Dendritic cell treated with granulocyte-macrophage colony-stimulating factor and Interleukin-4, amounts not matched to agents 40 ng/mL and 50 ng/mL, for 4 days (primary cell): ENCODE measurements around the gene CYBRD1.

ENCODE experiments used
- H3K27ac Mint-ChIP-seq: one replicate; pipeline ENCODE4 v1.8.0; 2022; ENCODE audit warnings: mild to moderate bottlenecking, mixed read lengths
- H3K27me3 Mint-ChIP-seq: one replicate; pipeline ENCODE4 v1.8.0; 2022; ENCODE audit warnings: mild to moderate bottlenecking, mixed read lengths
- H3K36me3 Mint-ChIP-seq: one replicate; pipeline ENCODE4 v1.8.0; 2022; ENCODE audit warnings: low read depth, mixed read lengths
- H3K4me1 Mint-ChIP-seq: one replicate; pipeline ENCODE4 v1.8.0; 2022; ENCODE audit warnings: low read depth, mixed read lengths
- H3K4me3 Mint-ChIP-seq: one replicate; pipeline ENCODE4 v1.8.0; 2022; ENCODE audit warnings: mild to moderate bottlenecking, moderate library complexity, mixed read lengths
- H3K9me3 Mint-ChIP-seq: one replicate; pipeline ENCODE4 v1.8.0; 2022; ENCODE audit warnings: mixed read lengths
- intact Hi-C: fragments of 100-400 bp; cut with micrococcal nuclease; formaldehyde crosslinking; loops from one replicate; pipeline ENCODE4 v1.15.0; 2022

CYBRD1 gene, protein sequence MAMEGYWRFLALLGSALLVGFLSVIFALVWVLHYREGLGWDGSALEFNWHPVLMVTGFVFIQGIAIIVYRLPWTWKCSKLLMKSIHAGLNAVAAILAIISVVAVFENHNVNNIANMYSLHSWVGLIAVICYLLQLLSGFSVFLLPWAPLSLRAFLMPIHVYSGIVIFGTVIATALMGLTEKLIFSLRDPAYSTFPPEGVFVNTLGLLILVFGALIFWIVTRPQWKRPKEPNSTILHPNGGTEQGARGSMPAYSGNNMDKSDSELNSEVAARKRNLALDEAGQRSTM

DNA sequence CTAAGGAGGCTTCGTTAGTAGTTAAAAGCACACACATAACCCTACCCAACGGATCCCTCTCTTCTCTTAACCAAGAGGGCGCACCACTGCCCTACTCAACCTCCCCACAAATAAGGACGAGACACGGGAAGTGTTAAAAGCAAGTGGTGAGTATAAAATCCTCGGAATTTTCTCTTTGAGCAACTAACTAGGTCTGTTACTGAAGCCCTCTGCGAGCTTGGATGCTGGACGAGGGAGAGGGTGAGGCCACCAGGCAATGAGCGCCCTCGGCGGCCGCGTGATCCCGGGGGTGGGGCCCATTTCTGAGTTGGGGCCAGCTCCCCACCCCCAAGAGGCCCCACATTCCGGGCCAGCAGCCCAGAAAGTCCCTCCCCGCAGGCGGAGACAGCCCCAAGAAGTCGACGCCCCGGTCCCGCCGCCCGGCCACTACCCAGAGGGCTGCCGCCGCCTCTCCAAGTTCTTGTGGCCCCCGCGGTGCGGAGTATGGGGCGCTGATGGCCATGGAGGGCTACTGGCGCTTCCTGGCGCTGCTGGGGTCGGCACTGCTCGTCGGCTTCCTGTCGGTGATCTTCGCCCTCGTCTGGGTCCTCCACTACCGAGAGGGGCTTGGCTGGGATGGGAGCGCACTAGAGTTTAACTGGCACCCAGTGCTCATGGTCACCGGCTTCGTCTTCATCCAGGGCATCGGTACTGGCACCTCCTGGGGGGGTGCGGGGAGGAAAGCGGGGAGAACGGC, at the start of gene CYBRD1:
Gene CYBRD1 (plus strand): TSS at position 423 of the 736 bp plus-strand sequence. CDS start 72 bp downstream, at position 495.
- intact Hi-C loops, result loop anchor here (2.0 kb wide), 1 partner anchor 87 kb away; the partner anchor contains the start of gene DCAF17
- Mint-ChIP-seq H3K36me3 (peaks cover 10% of the 10 kb centered on the region), H3K4me1 (peaks cover 29% of the 10 kb centered on the region), H3K27me3 (no peaks in the 10 kb centered on the region), H3K27ac (peak within 1 kb of the TSS; percentile 85), H3K9me3 (no peaks in the 10 kb centered on the region), H3K4me3 (peak within 1 kb of the TSS; percentile 84)

DNA sequence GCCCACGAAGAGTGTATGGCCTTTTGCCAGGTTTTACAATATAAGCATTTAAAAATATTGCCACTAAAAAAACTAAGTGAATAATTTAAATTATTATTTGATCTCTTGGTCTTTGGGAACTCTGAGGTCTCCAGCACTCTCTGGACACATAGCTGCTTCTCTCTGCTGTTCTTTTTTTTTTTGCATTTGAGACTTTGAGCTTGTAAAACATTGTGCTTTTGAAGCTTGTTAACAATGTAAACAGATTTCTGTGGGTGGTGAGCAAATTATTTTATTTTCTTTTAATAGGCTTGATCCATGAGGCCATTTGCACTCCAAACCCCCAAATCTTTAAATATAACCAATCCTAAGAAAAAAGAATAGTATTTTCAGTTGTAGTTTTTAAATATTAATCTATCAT, 46.3 kb upstream of the CYBRD1 start:
- Mint-ChIP-seq H3K27ac (no peak overlapping the region), H3K27me3 (no peaks in the 10 kb centered on the region), H3K4me3 (no peak overlapping the region), H3K9me3 (no peaks in the 10 kb centered on the region), H3K4me1 (no peaks in the 10 kb centered on the region), H3K36me3 (peaks cover 70% of the 10 kb centered on the region)
- intact Hi-C loops, result no loop called here

DNA sequence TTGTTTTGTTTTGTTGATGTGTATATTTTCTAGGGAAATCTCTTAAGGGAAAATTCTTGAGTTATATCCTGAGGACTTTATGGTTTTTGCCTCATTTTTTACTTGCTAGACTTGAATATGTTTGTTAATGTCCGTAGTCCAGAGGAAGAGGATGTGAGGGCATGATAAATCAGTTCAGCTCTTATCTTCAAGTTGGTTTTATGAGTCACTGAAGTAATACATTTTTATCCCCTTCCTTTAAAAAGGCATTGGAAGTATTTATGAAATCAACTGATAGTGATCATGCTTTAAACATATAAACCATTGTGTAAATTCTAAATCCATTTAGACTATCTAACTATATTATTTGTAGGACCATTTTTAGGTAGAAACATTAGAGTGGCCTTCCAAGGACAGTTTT, 43.9 kb upstream of the CYBRD1 start:
- Mint-ChIP-seq H3K36me3 (peaks cover 69% of the 10 kb centered on the region), H3K9me3 (no peaks in the 10 kb centered on the region), H3K4me3 (no peak overlapping the region), H3K4me1 (no peaks in the 10 kb centered on the region), H3K27ac (no peak overlapping the region), H3K27me3 (no peaks in the 10 kb centered on the region)
- intact Hi-C loops, result no loop called here

DNA sequence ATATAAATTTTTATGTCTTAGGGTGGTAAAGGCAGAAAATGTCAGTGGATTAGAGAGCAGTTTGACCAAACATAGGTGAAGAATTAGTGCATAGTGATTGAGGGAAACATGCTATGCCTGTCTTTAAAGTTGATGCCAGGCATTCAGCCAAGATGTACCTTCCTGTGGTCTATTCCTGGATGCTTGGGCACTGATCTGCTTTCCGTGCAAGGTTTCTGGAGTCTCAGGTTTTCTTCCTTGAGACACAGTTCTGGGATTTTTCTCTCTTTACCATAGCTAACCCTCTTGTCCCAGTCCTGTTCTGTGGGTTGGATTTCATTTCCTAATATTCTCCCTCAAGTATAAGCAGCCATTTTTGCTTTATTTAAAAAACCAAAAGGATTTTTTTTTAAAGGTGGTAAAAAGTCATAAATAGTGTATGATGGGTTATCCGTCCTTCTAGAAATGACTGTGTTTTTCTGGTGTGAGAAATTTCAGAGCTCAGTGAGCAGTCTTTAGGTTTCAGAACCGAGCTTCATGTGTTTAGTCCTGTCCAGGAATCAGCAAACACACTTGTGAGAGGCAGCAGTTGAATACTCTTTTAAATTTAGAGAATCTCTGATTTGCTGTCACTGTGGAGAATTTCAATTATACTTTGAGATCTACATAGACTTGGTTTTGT, 43.0 kb upstream of the CYBRD1 start:
- no peaks in the 10 kb centered on the region for H3K4me1 Mint-ChIP-seq
- peaks cover 59% of the 10 kb centered on the region for H3K36me3 Mint-ChIP-seq
- H3K27me3 Mint-ChIP-seq, result no peaks in the 10 kb centered on the region
- intact Hi-C loops, result no loop called here
- H3K27ac Mint-ChIP-seq, result no peak overlapping the region
- H3K4me3 Mint-ChIP-seq, result no peak overlapping the region
- H3K9me3 Mint-ChIP-seq, result no peaks in the 10 kb centered on the region

DNA sequence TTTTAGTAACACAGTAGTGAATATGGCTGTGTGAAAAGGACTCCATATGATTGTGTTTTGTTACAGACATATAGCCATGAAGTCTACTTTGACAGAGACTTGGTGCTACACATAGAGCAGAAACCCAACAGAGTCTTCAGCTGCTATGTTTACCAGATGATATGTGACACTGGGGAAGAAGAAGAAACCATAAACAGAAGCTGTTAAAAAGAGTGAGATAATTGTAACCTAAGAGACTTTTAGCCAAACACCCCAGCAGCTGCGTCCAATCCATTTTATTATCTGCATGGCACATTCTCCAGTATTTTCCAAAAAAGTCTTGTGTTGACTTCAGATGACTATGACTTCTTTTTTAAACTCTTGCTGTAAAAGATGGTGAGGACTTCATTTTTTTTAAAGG, 41.4 kb upstream of the CYBRD1 start:
- H3K36me3 Mint-ChIP-seq, result peaks cover 57% of the 10 kb centered on the region
- H3K4me3 Mint-ChIP-seq, result no peak overlapping the region
- intact Hi-C loops, result no loop called here

DNA sequence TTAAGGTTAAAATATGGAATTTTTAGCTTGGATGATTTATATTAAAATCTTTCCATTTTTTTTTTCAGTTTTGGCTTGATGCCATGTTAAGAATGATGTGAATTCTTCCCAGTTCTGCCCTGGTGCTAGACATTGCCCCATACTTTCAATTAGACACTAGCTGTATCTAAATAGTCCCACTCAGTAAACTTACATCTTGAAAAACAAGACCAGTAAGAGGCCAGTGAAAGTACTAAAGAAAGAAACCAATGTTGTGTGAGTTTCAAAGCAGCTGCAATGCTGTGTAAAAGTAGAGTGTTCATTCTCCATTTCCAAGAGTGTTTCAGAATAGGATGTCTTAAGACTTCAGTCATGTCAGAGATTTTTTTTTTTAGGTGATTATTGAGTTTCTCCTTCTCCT, 40.0 kb upstream of the CYBRD1 start:
- no peak overlapping the region for H3K4me3 Mint-ChIP-seq
- H3K4me1 Mint-ChIP-seq, result no peaks in the 10 kb centered on the region
- H3K36me3 Mint-ChIP-seq, result peaks cover 64% of the 10 kb centered on the region
- intact Hi-C loops, result no loop called here
- H3K9me3 Mint-ChIP-seq, result no peaks in the 10 kb centered on the region
- H3K27ac Mint-ChIP-seq, result no peak overlapping the region
- H3K27me3 Mint-ChIP-seq, result no peaks in the 10 kb centered on the region

More for the DNA sequence above, 41.4 kb upstream of the CYBRD1 start:
- Mint-ChIP-seq H3K27me3 (no peaks in the 10 kb centered on the region), H3K4me1 (no peaks in the 10 kb centered on the region), H3K9me3 (no peaks in the 10 kb centered on the region), H3K27ac (no peak overlapping the region)

DNA sequence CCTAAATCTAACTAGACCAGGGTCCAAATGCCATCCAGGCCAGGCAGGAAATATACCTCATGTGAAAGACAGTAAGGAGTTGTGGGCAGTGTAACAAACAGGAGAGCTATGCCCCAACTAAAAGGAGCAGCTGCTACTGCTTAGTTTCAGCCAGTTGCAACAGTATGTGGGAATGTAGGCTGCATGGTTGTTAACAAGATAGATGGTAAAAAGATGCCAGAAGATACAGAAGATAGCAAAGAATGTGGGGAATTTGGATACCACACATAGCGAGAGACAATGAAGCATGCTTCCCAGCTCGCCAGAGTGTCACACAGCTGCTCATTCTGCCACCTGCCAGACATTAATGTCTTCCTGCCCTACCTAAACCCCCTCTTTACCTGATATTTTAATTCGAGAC, 39.4 kb upstream of the CYBRD1 start:
- Mint-ChIP-seq H3K4me3 (no peak overlapping the region), H3K27me3 (no peaks in the 10 kb centered on the region), H3K4me1 (no peaks in the 10 kb centered on the region), H3K27ac (no peak overlapping the region), H3K9me3 (no peaks in the 10 kb centered on the region), H3K36me3 (peaks cover 62% of the 10 kb centered on the region)
- intact Hi-C loops, result no loop called here

DNA sequence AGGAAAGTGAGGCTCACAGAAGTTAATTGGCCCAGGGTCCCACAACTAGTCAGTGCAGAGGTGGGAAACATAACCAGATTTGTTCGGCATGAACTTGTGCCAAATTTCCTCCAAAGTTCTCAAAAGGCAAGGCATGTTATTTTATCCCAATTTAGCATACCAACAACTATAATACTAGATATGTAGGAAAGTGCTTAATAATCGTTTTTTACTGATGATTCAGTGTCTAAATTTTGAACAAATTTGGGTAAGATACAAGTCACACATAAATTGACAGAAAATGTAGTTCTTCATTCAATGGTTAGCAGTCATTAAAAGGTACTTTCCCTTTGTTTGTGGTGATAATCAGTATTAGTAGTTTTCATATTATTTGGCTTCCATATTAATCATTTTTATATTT, 38.5 kb upstream of the CYBRD1 start:
- H3K4me3 Mint-ChIP-seq, result no peak overlapping the region
- H3K27me3 Mint-ChIP-seq, result no peaks in the 10 kb centered on the region
- intact Hi-C loops, result no loop called here
- no peak overlapping the region for H3K27ac Mint-ChIP-seq
- peaks cover 56% of the 10 kb centered on the region for H3K36me3 Mint-ChIP-seq
- H3K4me1 Mint-ChIP-seq, result no peaks in the 10 kb centered on the region
- H3K9me3 Mint-ChIP-seq, result peaks cover 7% of the 10 kb centered on the region

DNA sequence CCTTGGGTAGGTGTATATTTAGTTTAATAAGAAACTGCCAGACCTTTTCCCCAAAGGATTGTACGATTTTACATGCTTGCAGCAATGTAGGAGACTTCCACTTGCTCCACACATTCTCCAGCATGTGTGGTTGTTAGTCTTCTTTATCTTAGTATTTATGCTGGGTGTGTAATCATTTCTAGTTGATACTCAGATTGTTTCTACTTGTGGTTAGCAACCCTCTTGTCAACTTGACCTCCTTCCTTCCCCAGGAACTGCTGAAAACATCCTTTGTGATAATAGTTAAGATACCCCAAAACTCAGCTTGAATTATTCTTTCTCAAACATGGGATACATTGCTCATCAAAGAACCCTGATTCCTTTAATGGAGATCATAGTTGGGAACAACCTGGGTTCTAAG, 37.2 kb upstream of the CYBRD1 start:
- Mint-ChIP-seq H3K4me1 (no peaks in the 10 kb centered on the region), H3K9me3 (peaks cover 13% of the 10 kb centered on the region), H3K27me3 (no peaks in the 10 kb centered on the region), H3K4me3 (no peak overlapping the region), H3K36me3 (peaks cover 45% of the 10 kb centered on the region), H3K27ac (no peak overlapping the region)
- intact Hi-C loops, result no loop called here

DNA sequence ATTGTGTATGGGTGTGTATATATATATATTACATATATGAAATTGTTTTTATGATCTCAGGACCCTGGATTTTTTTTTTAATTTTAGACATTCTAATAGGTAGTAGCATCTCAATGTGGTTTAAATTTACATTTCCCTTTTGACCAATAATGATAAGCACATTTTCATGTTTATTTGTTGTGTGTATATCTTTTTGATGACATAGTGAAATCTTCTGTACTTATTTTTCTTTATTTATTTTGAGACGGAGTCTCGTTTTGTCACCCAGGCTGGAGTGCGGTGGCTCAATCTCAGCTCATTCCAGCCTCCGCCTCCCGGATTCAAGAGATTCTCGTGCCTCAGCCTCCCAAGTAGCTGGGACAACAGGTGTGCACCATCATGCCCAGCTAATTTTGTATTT, 35.1 kb upstream of the CYBRD1 start:
- Mint-ChIP-seq H3K36me3 (peaks cover 30% of the 10 kb centered on the region), H3K27ac (no peak overlapping the region), H3K4me3 (no peak overlapping the region), H3K27me3 (no peaks in the 10 kb centered on the region), H3K9me3 (peaks cover 13% of the 10 kb centered on the region), H3K4me1 (no peaks in the 10 kb centered on the region)
- intact Hi-C loops, result no loop called here

DNA sequence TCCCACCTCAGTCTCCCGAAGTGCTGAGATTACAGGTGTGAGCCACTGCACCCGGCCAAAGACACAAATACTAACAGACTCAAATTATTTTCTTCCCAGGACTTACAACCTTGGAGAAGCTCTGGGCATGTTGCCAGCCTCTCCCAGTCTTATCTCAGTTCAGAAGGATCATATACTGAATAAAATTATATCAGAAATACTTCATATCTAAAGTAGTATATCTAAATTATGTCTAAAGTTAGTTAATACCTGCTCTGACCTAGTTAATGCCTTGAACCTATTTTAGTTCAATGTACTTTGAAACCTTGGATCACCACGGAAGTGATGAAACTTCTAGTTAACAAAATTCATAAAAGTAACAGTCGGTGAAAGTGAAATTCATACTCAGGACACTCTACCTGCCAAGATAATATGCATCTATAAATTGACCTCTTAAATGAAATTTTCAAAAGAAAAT, 34.4 kb upstream of the CYBRD1 start:
- no peak overlapping the region for H3K27ac Mint-ChIP-seq
- H3K4me1 Mint-ChIP-seq, result no peaks in the 10 kb centered on the region
- H3K9me3 Mint-ChIP-seq, result peaks cover 13% of the 10 kb centered on the region
- no peak overlapping the region for H3K4me3 Mint-ChIP-seq
- H3K27me3 Mint-ChIP-seq, result no peaks in the 10 kb centered on the region
- peaks cover 24% of the 10 kb centered on the region for H3K36me3 Mint-ChIP-seq
- intact Hi-C loops, result no loop called here

DNA sequence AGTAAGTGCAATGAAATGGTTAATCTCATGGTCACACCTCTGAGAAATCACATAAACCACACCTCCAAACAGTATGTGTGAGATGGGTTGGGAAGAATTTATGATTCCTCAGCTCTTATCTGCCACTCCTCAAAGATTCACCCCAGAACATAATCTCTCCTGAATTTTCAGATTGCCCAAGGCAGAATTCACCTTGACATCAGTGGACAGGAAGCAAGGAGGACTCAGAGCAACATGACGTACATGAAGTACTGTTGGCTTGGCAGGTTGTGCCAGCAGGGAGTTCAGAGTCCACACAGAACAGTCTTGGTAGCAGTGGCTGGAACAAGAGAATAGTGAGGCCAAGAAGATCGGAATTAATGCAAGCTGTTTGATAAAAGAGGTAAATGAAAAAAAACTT, 31.7 kb upstream of the CYBRD1 start:
- H3K27ac Mint-ChIP-seq, result no peak overlapping the region
- peaks cover 13% of the 10 kb centered on the region for H3K9me3 Mint-ChIP-seq
- intact Hi-C loops, result no loop called here
- H3K4me3 Mint-ChIP-seq, result no peak overlapping the region
- H3K4me1 Mint-ChIP-seq, result no peaks in the 10 kb centered on the region
- H3K27me3 Mint-ChIP-seq, result no peaks in the 10 kb centered on the region
- H3K36me3 Mint-ChIP-seq, result peaks cover 11% of the 10 kb centered on the region

DNA sequence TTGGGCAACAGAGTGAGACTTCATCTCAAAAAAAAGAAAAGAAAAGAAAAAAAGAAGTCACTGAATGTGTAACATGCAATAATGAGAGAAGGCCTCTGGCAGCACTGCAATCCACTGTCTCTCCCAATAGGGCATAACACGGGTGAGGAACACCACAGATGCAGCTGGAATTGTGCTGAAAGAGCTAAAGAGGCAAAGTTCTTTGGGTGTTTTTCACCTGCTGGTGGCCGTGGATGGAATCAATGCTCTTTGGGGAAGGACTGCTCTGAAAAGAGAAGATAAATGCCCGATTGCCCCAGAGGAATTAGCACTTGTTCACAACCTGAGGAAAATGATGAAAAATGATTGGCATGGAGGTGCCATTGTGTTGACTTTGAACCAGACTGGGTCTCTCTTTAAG, 31.0 kb upstream of the CYBRD1 start:
- peaks cover 16% of the 10 kb centered on the region for H3K9me3 Mint-ChIP-seq
- no peaks in the 10 kb centered on the region for H3K4me1 Mint-ChIP-seq
- no peaks in the 10 kb centered on the region for H3K27me3 Mint-ChIP-seq
- no peak overlapping the region for H3K4me3 Mint-ChIP-seq
- peaks cover 10% of the 10 kb centered on the region for H3K36me3 Mint-ChIP-seq
- intact Hi-C loops, result no loop called here
- H3K27ac Mint-ChIP-seq, result no peak overlapping the region

DNA sequence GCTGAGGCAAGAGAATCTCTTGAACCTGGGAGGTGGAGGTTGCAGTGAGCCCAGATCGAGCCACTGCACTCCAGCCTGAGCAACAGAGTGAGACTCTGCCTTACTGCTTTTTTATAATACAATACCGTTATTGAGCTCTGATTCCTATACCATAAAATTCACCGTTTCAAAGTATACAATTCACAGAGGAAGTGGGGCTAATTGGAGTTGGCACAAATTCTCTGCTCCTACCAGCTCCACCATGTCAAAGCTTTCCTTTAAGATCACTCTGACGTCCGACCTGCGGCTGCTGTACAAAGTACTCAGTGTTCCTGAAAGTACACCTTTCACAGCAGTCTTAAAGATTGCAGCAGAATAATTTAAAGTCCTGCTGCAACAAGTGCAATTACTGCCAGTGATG, 29.6 kb upstream of the CYBRD1 start:
- H3K4me3 Mint-ChIP-seq, result no peak overlapping the region
- no peaks in the 10 kb centered on the region for H3K36me3 Mint-ChIP-seq
- H3K9me3 Mint-ChIP-seq, result peaks cover 22% of the 10 kb centered on the region
- no peaks in the 10 kb centered on the region for H3K4me1 Mint-ChIP-seq
- no peaks in the 10 kb centered on the region for H3K27me3 Mint-ChIP-seq
- H3K27ac Mint-ChIP-seq, result no peak overlapping the region
- intact Hi-C loops, result no loop called here
